HG02610 (cell line): ENCODE measurements around the gene RFT1.

ENCODE experiments used
- ATAC-seq: cut with Tn5 transposase; IDR thresholded peaks from one replicate; pipeline ENCODE4 v1.9.1; 2021; ENCODE audit warnings: mild to moderate bottlenecking, moderate library complexity; ENCODE audit not compliant: unreplicated experiment

RFT1 gene

DNA sequence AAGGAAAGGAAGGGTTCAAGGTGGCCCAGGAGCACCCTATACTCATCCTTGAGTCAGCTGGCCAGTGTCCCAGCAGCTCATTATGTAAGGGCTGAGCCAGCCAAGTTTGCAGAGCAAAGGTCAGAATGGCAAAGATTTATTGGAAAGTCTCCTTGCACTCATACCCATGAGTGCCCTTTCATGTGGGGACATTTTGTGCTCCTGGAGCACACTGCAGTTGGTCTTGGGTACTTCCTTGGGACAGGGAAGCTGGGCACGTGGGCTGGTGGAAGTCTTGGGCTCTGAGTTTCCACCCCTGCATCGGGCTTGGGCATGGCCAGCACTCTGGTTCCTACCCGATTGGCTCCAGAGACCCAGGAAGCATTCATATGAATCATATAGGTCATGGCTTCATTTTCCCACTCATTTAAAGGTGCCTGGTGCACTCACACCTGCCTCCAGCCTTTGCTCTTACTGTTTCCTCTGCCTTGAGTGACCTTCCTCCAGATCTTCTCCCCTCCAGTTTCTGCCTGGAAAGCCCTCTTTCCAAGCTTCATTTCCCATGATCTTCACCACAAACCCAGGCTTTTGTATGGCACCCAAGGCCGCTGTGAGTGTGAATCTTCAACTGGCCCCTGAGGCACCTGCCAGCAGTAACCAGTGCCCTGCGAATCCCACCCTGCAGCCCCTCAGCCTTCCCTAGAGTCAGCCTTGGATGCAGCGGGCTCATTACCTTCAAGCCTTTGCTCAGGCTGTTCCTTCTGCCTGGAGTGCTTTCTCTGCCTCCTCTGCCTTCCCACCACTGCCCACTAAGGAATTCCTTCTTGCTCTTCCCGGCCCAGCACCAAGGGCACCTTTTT, 20.2 kb upstream of the RFT1 start:
- ATAC-seq = no peak

DNA sequence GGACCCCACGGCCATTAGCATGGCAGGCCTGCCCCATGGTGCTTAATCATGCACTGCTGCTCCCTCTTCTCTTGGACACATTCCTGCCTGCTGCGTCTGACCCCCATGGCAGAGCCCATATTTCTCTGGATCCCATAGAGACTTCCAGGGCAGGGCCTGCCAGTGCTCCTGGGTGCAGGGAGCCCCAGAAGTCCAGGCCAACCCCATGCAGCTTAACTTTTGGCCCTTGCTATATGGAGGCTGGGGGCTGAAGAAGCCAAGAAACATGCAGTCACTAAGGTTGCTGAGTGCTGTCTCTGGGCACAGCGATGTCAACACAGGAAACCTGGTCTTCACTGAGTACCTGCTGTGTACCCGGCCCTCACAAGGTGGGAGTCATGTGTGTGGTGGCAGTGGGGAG, 19.5 kb upstream of the RFT1 start:
- no peak for ATAC-seq

DNA sequence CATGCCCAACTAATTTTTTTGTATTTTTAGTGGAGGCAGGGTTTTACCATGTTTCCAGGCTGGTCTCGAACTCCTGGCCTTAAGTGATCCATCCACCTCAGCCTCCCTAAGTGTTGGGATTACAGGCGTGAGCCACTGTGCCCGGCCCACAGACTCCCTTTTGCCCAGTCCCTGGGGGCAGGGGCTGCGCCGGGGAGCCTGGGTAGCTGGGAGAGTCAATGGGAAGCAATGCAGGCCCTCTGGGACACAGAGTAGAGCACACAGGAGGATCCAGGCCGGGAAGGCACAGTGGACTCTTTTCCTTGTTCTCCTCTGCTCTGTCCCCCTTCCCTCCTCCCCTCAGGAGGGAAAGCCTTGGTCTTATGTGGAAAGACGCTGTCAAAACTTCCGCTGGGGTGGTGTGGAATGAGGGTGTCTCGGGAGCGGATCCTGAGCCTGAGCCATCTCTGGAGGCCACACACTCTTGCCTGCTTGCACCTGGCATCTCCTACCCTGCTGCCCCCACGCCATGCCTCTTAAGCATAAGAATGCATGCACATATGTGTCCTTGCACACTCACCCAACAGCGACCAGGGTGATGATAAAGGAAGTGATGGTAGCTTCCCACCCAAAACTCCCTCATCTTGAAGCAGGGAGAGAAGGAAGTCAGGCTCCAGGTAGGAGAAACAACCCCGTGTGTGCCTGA, 18.9 kb upstream of the RFT1 start:
- no peak for ATAC-seq

DNA sequence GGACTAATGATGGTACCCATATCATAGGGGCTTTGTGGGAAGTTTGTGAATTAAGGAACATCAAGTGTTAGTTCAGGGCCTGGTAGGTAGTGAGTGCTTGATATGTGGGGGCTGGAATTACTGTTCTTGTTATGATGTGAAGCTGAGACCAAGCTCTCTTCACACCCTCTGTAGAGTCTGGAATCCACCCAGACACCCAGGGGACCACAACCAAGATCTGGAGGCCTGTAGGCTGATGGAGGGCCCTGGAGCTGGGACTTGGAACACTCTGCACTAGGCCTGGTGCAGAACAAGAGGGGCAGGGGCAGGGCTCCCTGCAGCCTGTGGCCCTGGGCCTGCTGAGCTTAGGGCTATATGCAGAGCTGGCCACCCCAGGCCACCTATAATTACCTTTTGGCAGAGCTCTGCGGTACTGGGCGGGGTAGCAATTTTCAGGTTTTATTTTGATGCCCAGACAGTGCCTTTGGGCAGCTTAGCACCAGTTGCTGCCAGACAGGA, 17.7 kb upstream of the RFT1 start:
- ATAC-seq = peak; percentile 48

DNA sequence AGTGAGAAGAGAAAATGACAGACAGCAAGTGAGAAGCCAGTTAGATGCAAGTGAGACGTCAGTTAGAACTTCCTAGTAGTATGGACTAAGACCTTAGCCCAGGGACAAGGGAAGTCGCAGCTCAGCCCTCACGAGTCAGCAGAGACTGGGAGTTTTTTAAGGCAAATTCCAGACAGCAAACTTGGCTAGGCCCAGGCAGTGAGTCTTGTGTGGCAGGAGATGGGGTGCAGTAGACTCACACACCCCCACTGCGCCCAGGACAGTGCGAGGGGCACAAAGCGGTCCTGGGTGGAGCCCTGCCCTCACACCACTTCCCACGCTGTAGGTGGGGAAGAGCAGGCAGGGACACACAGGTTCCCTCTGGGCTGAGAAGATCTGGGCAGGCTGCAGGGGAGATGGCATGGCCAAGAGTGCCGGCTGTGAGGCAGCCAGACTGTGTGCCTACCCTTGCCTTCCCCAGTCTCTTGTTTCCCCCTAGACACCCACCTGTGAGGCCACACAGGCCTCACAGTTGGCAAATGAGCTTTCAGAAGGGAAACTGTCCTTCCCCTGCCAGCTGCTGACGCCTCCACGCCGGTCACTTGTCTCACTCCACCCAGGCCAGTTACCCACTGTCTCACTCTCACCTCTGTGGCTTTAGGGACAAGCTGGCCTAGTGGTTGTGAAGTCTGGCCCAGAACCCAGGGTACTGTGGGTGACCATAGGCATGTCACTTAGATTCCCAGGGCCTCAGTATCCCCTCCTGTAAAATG, 17.1 kb upstream of the RFT1 start:
- no peak for ATAC-seq

DNA sequence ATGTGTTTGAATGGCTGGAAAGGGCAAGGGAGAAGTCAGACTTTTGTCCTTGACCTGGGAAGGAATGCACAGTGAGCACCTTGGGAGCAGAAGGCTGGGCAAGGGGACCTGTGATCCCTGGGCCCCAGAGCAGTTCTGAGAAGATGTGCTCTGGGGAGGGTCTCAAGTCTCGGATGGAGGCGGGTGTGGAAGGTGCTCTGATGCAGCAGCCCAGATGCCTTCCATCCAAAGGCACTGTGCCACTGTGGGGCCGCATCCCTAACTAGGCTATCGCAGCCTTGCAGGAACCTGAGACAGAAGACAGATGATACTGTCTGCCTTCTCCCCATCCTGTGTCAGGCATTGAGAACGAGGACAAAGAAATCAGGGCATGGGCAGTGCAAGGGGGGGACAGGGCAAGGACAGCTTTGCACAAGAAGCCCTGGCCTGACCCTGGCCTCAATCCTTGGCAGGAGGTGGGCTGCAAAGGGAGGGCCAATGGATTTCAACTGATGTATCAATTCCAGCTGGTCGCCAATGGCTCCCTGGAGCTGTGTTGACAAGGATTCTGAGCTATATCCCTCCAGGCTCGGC, 16.2 kb upstream of the RFT1 start:
- ATAC-seq = no peak

DNA sequence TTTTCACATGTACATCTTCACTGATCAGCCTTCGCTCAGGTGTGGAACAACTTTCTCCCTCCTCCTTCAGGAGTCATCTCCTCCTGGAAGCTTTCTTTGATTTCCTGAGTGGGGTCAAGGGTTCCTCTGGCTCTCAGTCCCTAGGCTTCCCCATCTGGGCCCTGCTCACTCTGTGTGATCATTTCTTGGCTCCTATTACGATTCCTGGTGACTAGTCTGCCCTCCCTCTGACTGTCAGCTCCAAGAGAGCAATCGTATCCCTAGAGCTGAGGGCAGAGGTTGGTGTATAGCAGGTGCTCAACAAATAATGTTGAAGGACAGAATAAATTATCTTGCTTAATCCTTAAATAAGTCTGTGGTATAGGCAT, 15.5 kb upstream of the RFT1 start:
- ATAC-seq = no peak

DNA sequence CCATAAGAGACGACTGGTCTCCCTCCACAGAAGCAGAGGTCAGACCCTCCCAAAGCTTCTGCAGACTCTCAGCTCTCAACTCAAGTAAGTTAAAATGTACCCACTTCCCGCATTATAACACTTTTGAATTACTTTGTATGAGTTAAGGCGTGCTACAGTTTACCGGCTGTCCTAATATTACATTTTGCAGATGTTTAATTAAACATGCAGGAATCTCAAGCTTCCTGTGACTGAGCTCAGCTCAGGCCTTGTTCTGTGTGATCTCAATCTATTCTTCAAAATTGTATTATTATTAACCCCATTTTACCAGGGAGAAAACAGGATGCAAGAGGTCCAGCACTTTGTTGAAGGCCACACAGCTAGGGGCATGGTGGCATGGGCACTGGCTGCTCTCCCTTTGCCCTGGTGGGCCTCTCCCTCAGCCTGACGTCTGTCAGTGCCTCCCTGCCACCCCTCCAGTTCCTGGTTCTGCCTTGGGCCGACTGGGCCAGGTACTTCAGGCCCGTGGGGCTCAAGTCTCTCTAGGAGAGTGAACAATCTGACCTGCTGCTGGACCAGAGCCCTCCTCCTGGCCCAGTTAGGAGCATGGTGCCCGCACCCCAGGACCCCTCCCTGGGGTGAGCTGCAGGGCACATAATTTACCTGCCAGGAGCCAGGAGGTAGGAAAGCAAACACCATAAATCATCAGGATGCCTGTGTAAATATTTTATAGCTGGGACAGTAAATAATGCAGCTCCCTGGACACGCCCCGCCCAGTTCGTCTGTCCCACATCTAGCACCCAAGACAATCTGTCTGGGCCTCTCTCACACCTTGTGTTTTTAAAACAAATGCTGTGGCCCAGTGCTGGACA, 14.9 kb upstream of the RFT1 start:
- ATAC-seq = no peak

DNA sequence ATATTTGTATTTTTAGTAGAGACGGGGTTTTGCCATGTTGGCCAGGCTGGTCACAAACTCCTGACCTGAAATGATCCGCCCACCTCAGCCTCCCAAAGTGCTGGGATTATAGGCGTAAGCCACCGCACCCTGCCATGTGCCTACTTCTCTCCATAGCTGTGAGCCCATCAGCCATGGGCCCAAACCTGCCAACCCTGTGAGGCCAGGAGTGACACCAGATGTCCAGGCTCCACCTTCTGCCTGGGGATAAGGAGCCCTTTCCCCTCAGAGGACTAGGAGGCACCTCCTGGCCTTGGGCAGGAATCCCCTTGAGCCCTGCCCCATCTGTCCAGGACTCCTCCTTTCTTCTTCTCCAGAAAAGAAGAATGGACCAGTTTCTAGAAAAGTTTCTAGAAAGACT, 14.2 kb upstream of the RFT1 start:
- ATAC-seq = no peak

DNA sequence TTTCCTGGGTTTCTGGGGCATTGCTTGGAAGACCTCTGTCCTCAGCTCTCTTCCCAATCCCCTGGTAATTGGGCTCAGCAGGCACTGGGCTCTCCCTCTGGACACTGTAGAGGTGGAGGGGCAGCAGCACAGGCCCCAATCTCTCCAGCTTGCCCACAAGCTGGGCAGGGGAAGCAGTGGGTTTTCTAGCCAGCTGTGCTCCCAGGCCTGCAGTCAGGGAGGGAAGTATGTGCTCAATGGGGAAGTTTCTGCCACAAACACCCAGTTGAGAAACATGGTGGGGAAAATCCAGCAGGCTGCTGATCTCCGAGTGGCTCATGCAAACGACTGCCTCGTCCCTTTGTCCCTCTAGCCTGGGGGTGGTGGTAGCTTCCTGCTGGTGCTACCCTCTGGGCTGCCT, 12.8 kb upstream of the RFT1 start:
- peak; percentile 58 for ATAC-seq

DNA sequence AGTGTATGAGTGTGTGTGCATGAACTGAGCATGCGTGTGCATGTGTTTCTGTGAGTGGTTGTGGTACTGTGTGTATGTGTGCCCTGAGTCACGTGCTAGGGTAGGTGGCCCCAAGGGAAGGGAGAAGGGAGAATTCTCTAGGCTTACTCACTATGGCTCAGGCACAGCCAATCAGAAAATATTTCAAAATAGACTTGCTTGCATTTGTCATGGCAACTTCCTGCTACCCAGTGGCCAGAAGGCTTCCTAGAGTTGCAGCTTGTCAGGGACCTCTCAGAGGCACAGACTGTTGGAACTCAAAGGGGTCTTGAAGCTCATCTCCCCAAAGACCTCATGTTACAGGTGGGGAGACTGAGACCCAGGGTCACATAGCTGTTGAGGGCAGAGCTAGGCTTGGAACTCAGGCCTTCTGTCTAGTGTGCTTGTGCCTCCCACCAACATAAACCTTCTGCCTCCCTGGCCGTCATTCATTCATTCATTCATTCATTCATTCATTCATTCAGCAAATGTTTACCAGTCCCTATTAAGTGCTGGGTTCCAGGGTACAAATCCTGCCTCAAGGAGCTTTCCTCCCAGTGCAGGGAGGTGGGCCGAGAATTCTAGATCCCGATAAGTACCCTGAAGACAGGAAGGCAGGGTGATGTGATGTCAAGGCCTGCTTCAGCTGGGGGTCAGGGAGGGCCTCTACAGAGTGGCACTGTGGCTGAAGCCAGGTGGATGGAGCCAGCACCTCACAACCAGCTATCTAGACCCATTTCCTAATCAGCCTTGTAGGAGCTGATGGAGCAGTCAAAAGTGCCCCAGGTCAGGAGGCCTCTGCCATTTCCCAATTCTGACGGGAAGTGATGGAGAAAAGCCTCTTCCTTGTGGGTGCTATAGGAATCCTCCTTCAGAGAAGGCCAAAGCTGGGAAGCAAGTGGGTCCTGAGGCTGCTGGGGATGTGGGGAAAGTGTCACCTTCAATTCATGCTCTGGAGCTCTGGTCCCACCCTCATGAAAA, 10.9 kb upstream of the RFT1 start:
- ATAC-seq = no peak

DNA sequence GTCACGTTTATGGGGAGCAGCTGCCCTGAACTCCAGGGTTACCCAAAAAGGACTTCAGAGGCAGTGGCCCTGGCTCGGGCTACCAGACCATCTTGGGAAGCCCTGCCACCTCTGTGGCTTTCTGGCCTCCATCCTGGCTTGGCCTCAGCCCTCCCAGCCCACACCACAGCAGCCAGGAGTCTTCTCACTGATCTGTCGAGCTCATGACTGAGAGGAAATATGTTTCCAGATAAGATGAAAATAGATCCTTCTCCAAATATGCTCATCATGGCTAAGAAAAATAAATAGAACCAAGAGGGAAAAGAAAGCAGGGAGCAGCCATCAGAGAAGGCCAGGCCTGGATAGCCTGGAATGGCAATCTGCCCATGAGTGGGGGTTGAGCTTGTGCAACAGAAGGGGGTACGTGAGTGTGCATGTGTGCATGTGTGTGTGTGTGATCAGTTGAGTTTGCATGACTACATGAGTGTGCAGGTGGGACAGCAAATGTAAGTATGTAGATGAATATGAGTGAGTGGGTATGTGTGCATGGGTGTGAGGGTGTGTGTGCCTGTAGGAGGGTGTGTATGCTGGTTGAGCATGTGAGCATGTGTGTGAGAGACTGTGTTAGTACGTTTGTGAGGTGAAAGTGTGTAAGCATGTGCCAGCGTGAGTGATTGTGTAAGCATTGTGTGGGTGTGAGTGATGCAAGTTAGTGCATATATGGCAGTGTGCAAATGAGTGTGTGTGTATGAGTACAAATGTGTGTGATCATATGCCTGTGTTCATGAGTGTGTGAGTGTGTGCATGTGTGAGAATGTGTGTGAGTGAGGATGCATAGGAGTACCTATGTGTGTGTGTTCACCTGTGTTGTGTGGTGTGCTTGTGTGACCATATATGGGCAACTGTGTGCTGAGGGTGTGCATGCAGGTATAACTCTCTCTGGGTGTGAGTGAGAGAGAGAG, 9.9 kb upstream of the RFT1 start:
- ATAC-seq = no peak

DNA sequence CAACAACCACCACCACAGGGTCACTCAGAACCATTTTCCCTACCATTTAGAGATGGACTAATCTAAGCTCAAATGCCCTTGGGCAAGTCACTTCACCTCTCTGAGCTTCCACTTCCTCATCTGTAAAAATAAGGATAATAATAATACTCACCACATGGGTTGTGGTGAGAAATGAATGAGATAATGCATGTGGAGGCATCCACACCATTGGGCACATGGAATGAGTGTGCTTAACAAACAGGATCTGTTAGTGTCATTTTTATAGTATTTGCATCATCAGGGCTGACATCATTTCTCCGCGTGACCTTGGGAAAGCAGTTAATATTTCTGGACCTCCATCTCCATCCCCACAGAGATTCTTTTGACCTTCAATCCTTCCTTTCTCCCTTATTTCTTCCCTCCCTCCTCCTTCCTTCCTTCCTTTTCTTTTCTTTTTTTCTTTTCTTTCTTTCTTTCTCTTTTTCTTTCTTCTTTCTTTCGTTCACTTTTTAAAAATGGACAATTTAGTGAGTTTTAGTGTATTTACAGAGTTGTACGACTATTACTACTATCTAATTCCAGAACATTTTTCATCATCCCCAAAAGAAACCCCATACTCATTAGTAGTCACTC, 7.7 kb upstream of the RFT1 start:
- ATAC-seq = no peak

DNA sequence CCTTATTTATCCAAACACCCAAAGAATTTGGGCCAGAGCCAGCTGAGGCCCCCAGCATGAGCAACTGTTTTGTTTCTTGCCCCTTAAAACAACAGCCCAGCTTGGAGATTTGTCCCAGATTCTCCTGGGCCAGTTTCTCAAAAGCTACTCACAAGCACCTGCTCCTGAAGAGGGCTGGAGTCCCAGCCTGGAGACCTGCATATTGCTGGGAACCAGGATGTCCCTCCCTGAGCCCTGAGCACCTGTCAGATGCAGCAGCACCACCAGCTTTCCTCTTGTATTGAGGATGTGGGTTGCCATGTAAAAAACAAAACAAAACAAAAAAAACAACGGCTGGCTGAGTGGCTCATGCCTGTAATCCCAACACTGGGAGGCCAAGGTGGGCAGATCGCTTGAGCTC, 7.0 kb upstream of the RFT1 start:
- ATAC-seq = no peak

DNA sequence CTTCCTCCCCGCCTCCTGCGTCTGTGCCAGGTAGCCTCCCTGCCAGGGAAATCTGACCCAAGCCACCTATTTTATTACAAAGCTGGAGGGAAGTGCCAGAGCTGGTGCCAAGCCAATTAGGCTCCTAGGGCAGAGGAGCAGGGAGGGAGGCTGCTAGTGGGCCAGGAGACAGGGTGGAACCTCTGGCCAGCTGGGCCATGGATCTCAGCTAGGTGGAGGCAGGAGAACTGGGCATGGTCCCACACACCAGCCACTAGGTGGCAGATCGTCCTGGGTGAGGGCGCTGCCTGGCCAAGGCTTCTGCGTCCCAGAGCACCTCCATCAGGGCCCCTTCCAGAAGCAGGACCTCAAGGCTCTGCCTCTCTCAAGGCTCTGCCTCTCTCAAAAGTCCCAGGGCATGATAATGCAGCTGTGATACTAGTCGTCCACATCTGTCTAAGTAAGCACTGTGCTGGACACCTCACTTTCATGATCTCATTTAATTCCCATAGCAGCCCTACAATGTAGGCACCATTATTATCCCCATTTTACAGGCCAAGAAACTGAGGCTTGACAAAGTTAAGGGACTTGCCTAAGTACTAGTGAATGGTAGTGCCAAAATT, 4.5 kb upstream of the RFT1 start:
- peak; percentile 51 for ATAC-seq

DNA sequence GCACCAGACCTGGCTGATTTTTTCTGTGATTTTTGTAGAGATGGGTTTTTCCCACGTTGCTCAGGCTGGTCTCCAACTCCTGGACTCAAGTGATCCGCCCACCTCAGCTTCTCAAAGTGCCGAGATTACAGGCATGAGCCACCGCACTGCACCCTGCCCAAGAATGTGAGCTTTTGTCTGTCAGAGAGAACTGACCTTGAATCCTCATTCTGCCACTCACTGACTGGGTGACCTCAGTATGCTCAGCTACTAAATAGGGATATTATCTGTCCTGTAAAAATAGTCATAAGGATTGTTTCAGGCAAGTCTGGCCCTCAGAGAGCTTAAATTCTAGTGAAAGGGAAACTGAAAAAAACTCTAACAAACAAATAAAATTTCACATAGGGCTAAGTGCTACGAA, 2.1 kb upstream of the RFT1 start:
- no peak for ATAC-seq

DNA sequence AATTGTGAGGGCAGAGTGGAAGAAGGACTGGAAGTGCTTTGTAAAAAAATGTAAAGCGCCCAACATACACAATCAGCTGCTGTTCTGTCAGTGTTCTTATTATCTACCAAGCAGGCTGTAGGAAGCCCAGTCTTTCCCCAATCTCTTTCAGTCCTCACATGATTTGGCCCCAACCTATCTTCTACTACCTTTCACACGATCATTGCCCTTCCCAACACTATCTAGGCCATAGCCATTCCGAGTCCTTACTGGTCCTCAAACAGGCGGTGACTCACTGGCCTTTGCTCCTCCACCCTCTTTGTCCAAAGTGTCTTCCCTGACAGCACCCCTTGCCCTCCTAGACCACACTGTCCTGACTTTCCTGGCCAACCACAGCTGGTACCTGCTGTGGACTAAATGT, 861 bp upstream of the RFT1 start:
- ATAC-seq = no peak
